Activated CD8-positive, alpha-beta T cell treated with anti-CD3 and anti-CD28 coated beads for 36 hours (primary cell): ENCODE measurements around the gene CORO2A. TPM values are rescaled to one million over a fixed set of nuclear protein-coding genes. Genes with fewer than 3 reads are reported as not detected.
"Not testable (repeated sequence)": the region's sequence is repeated elsewhere in the genome, so short reads cannot be mapped to it uniquely, and the experiment has no call there.

Experiments
- ATAC-seq: fragments of 200-7000 bp; cut with Tn5 transposase; one replicate; pipeline ENCODE4 v1.10.0; 2021; ENCODE audit warnings: mild to moderate bottlenecking, moderate library complexity
- CTCF ChIA-PET: fragments of 350-600 bp; sonication (Branson Sonifier 250); formaldehyde crosslinking; loops from one replicate; lab custom pipeline; 2021; ENCODE audit warnings: antibody characterized with exemption; lab: Charles Lee
- POLR2A ChIA-PET: fragments of 350-600 bp; sonication (Branson Sonifier 250); formaldehyde crosslinking; loops from one replicate; lab custom pipeline; 2021; ENCODE audit warnings: antibody characterized with exemption; lab: Charles Lee
- DNase-seq: peaks from one replicate; pipeline ENCODE4 v3.0.0-alpha.2; 2020
- H3K27ac Mint-ChIP-seq: one replicate; pipeline ENCODE4 v1.8.0; 2021; ENCODE audit warnings: mild to moderate bottlenecking, mixed read lengths
- H3K27me3 Mint-ChIP-seq: one replicate; pipeline ENCODE4 v1.8.0; 2021; ENCODE audit warnings: mixed read lengths
- H3K36me3 Mint-ChIP-seq: one replicate; pipeline ENCODE4 v1.8.0; 2021; ENCODE audit warnings: low read depth, mixed read lengths
- H3K4me1 Mint-ChIP-seq: one replicate; pipeline ENCODE4 v1.8.0; 2021; ENCODE audit warnings: low read depth, mixed read lengths
- H3K4me3 Mint-ChIP-seq: one replicate; pipeline ENCODE4 v1.8.0; 2021; ENCODE audit warnings: mild to moderate bottlenecking, moderate library complexity, mixed read lengths
- H3K9me3 Mint-ChIP-seq: one replicate; pipeline ENCODE4 v1.8.0; 2021; ENCODE audit warnings: mixed read lengths
- intact Hi-C: fragments of 100-400 bp; cut with micrococcal nuclease; formaldehyde crosslinking; loops from one replicate; pipeline ENCODE4 v1.10.0; 2022
- total RNA-seq, 2 experiments: library from RNA; stranded (reverse); gene quantifications; one replicate each; pipeline ENCODE4 v1.2.3, GENCODE V29; 2021
- TF ChIP-seq, protein P1 (sequence below): fragments of 200-600 bp; IDR thresholded peaks from one replicate; pipeline ENCODE4 v1.8.0; 2022; ENCODE audit warnings: antibody characterized with exemption, mild to moderate bottlenecking

CORO2A gene
- total RNA-seq, 2 experiments from 2014 or later = 12.2 to 13.4 TPM

DNA sequence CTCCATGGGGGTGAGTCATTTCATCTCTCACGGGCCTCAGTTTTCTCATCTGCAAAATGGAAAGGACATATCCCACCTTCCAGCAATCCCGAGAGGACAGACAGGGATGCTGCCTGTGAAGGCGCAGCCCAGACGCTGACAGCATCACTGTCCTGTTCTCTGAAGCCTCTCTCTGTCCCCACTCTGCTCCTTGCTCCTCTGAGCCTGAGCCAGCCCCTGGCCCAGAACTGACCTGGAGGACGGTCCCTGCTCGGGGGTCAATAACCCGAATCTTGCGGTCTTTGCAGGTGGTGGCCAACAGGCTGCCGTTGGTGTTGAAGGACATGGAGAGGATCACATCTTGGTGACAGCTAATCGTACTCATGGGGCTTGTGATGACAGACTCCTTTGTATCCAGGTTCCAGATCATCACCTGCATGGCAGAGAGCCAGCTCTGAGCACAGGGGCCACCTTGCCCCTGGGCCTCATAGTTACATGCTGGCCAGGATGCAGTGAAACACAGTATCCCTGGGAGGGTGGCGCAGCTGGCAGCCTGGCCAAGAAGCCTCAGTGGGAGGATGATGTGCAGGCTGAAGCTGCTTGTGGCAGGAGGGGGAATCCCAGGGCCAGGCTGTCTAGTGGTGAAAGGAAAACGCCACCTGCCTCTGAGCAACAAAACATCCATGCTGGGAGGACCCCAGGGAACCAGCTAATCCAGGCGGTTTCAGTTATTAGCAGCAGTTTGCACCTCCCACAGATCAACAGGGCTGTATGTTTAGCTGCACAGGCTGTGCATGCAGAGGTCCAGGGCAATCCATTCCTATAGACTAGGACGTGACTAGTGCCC is 59.4 kb downstream of the CORO2A start:
- TF ChIP-seq, protein P1, sequence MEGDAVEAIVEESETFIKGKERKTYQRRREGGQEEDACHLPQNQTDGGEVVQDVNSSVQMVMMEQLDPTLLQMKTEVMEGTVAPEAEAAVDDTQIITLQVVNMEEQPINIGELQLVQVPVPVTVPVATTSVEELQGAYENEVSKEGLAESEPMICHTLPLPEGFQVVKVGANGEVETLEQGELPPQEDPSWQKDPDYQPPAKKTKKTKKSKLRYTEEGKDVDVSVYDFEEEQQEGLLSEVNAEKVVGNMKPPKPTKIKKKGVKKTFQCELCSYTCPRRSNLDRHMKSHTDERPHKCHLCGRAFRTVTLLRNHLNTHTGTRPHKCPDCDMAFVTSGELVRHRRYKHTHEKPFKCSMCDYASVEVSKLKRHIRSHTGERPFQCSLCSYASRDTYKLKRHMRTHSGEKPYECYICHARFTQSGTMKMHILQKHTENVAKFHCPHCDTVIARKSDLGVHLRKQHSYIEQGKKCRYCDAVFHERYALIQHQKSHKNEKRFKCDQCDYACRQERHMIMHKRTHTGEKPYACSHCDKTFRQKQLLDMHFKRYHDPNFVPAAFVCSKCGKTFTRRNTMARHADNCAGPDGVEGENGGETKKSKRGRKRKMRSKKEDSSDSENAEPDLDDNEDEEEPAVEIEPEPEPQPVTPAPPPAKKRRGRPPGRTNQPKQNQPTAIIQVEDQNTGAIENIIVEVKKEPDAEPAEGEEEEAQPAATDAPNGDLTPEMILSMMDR = no peak
- no peaks in the 10 kb centered on the region for H3K9me3 Mint-ChIP-seq
- DNase-seq (no peak), ATAC-seq (peak; percentile 34)
- ChIA-PET CTCF (interaction anchor here (1.2 kb wide), 1 partner anchor 14 kb away, joined by 3 read pairs; the partner anchor contains the start of gene TRIM14), POLR2A (interaction anchor here (1.0 to 1.5 kb wide), 2 partner anchors 14 to 55 kb away, joined by 3 to 5 read pairs; partner anchors contain the start of gene TRIM14)
- H3K27ac Mint-ChIP-seq = no peak overlapping the region
- H3K4me1 Mint-ChIP-seq = no peaks in the 10 kb centered on the region
- no peaks in the 10 kb centered on the region for H3K36me3 Mint-ChIP-seq
- no peaks in the 10 kb centered on the region for H3K27me3 Mint-ChIP-seq
- H3K4me3 Mint-ChIP-seq = no peak overlapping the region
- intact Hi-C loops = no loop called here

DNA sequence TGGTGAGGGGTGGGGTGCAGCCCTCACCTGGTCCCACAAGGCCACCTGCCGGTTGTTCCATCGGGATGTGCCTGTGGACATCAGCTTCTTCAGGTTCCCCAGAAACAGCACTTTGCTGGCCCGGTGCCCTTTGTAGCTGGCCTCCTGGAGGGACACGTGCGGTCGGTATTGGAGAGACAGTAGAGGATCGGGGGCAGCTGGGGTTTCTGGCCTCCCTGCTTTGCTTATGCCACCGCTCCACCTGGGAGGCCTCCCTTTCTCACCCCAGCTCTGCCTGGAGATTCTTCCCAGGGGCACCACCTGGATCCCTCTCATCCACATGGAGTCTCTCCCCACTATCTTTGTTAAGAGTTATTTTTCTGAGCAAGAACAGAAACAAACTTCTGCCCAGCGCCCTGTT is 60.3 kb downstream of the CORO2A start:
- H3K36me3 Mint-ChIP-seq = no peaks in the 10 kb centered on the region
- TF ChIP-seq, protein P1 = no peak
- ATAC-seq (no peak), DNase-seq (no peak)
- H3K27ac Mint-ChIP-seq = no peak overlapping the region
- CTCF ChIA-PET = interaction anchor here (0.9 to 1.5 kb wide), 3 partner anchors 9 to 73 kb away, joined by 3 to 4 read pairs (median 3); no protein-coding TSS in a partner anchor
- intact Hi-C loops = no loop called here
- POLR2A ChIA-PET = interaction anchor here (1.0 to 1.5 kb wide), 4 partner anchors 12 to 70 kb away, joined by 3 to 5 read pairs (median 3); partner anchors contain the start of gene TRIM14
- no peaks in the 10 kb centered on the region for H3K4me1 Mint-ChIP-seq
- no peak overlapping the region for H3K4me3 Mint-ChIP-seq
- no peaks in the 10 kb centered on the region for H3K9me3 Mint-ChIP-seq
- no peaks in the 10 kb centered on the region for H3K27me3 Mint-ChIP-seq

DNA sequence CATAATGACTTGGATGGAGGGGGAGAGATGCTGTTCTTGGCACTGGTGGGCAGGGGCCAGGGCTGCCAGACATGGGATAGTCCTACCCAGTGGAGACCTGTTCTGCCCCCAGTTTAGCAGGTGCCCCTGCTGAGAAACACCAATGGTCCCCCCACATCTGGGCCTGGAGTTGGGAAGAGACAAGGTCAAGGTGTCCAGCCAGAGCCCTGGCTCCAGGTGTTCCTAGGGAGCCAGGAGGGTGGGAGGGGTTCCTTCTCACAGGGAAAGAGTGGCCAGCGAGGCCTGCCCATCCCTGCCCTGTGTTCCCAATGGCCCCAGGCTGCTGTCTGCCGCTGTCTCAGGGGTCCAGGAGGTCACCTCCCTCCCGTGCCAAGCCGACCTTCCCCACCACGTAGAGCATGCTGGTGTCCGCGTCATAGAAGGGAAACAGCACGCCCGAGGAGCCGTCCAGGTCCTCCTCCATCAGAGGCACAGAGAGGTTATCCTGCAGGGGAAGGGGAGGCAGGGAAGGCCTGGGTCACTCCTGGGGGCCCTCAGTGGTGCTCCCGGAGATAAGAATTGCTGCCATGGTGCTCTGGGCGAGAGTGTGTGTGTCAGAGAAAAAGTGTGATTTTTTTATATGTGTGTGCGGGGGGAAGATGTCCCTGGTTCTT is 61.7 kb downstream of the CORO2A start:
- TF ChIP-seq, protein P1 = no peak
- intact Hi-C loops = no loop called here
- H3K9me3 Mint-ChIP-seq = no peaks in the 10 kb centered on the region
- peaks cover 6% of the 10 kb centered on the region for H3K36me3 Mint-ChIP-seq
- POLR2A ChIA-PET = interaction anchor here (0.5 to 0.7 kb wide), 2 partner anchors 859 to 1721 kb away, joined by 3 read pairs; no protein-coding TSS in a partner anchor
- ATAC-seq = no peak
- no peak overlapping the region for H3K27ac Mint-ChIP-seq
- H3K4me1 Mint-ChIP-seq = no peaks in the 10 kb centered on the region
- no peak for DNase-seq
- no peak overlapping the region for H3K4me3 Mint-ChIP-seq
- H3K27me3 Mint-ChIP-seq = no peaks in the 10 kb centered on the region
- CTCF ChIA-PET = interaction anchor here (1.2 to 1.5 kb wide), 2 partner anchors 7 to 75 kb away, joined by 3 to 4 read pairs; no protein-coding TSS in a partner anchor

DNA sequence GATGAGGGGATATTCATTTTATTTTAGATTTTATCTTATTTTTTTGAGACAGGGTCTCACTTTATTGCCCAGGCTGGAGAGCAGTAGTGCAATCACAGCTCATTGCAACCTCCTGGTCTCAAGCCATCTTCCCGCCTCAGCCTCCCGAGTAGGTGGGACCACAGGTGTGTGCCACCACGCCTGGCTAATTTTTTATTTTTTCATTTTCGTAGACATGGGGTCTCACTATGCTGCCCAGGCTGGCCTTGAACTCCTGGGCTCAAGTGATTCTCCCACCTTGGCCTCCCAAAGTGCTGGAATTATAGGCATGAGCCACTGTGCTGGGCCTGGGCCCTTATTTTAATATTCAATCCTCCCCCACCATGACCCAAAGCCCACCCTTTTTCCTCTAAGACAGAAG is 62.4 kb downstream of the CORO2A start:
- H3K9me3 Mint-ChIP-seq, H3K4me1 Mint-ChIP-seq, H3K27ac Mint-ChIP-seq, H3K4me3 Mint-ChIP-seq, H3K36me3 Mint-ChIP-seq, H3K27me3 Mint-ChIP-seq, ATAC-seq, DNase-seq, intact Hi-C loops: not testable (repeated sequence)
- POLR2A ChIA-PET = interaction anchor here (0.7 kb wide), 2 partner anchors 48 to 1721 kb away, joined by 3 read pairs; no protein-coding TSS in a partner anchor
- CTCF ChIA-PET = interaction anchor here (1.5 kb wide), 1 partner anchor 75 kb away, joined by 5 read pairs; no protein-coding TSS in a partner anchor

DNA sequence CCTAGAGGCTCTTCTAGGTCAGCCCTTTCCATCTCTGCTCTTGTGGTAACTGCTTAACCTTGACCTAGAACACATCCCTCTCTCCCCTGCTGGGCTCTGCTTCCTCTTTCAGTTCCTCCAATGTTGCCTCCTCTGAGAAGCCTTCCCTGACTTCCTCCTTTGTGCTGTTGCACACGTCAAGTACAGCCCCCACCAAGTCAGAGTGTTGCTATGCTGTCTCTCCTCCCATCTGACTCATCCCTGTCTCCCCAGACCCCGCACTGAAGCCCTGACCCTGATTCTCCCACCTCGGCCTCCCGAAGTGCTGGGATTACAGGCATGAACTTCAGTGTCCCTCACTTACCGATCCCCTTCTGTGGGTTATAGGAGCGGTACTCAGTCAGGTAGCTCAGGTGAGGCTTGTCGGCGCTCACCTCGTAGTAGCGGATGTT is 63.0 kb downstream of the CORO2A start:
- TF ChIP-seq, protein P1 = no peak
- H3K4me3 Mint-ChIP-seq = no peak overlapping the region
- H3K27me3 Mint-ChIP-seq = no peaks in the 10 kb centered on the region
- ATAC-seq (peak; percentile 49), DNase-seq (no peak)
- POLR2A ChIA-PET = interaction anchor here (0.7 kb wide), 1 partner anchor 48 kb away, joined by 3 read pairs; no protein-coding TSS in a partner anchor
- H3K9me3 Mint-ChIP-seq = no peaks in the 10 kb centered on the region
- peaks cover 10% of the 10 kb centered on the region for H3K36me3 Mint-ChIP-seq
- intact Hi-C loops = no loop called here
- no peaks in the 10 kb centered on the region for H3K4me1 Mint-ChIP-seq
- CTCF ChIA-PET = interaction anchor here (1.4 to 1.5 kb wide), 2 partner anchors 56 to 76 kb away, joined by 3 to 5 read pairs; no protein-coding TSS in a partner anchor
- H3K27ac Mint-ChIP-seq = peak overlapping the region; percentile 31
